HG03139 (cell line): Measurements from ENCODE around the gene MOSMO.
"Not testable (repeated sequence)": the region's sequence is repeated elsewhere in the genome, so short reads cannot be mapped to it uniquely, and the experiment has no call there.

Experiments used
- ATAC-seq: cut with Tn5 transposase; IDR thresholded peaks from one replicate; pipeline ENCODE4 v1.9.1; 2021; ENCODE audit not compliant: unreplicated experiment

MOSMO gene

GRCh38 chr16:22002047-22002446 lies 5.9 kb upstream of the MOSMO start:
- ATAC-seq = not testable (repeated sequence)

- ATAC-seq = no peak
These were observed 4.7 kb upstream of the MOSMO start for GRCh38 chr16:22003195-22003594.

DNA sequence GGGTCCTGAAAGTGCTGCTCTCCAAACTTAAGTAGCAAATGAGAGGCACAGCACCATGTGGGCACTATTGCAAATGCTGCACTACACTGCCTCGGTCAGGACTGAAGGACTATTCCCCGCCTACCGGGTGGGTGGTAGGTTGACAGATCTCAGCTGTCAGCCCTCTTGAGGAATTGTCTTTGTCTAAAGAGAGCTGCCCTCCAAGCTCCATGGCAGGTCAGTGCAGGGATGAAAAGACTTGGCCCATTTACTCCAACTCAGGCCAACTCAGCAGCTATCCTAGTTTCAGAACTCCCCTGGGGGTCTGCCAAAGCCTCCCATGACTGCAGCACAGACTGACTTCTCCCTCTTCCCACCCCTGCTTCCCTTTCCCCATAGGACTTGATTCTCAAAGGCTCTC lies 3.6 kb upstream of the MOSMO start:
- no peak for ATAC-seq

GRCh38 chr16:22005746-22006145 lies 2.2 kb upstream of the MOSMO start:
- ATAC-seq = no peak

DNA sequence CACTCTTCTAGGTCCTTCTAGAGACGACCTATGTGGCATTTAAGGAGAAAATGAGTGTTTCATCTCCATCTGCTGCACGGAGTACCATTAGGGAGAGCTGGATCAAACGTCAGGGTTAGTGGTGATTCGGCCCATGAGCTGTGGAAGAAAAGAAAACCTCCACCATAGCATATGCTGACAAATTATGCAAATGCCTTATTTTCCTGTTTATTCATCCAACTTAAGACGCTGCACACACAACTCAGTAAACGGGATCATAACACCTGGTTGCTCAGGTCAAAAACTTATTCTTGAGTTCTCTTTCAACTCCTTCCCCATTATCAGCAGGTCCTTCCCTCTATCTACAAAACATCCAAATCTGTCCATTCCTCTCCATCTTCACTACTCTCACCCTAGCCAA lies 1.3 kb upstream of the MOSMO start:
- ATAC-seq = no peak

DNA sequence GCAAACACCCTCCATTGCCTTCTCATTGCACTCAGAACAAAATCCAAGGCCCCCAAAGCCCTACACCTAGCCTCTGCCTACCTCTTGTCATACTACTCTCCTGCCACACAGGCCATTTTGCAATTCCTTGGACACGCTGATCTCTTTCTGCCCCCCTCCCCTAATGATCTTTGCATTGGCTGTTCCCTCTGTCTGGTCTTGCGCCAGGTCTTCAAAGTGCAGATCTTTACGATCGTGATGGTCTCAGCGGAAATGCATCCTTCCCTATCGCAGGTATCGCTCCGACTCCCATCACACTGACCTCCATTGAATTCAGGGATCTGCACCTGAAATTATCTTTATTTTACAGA lies 777 bp upstream of the MOSMO start:
- ATAC-seq = no peak

GRCh38 chr16:22008215-22009059 lies 526 bp downstream of the MOSMO start:
- no peak for ATAC-seq

DNA sequence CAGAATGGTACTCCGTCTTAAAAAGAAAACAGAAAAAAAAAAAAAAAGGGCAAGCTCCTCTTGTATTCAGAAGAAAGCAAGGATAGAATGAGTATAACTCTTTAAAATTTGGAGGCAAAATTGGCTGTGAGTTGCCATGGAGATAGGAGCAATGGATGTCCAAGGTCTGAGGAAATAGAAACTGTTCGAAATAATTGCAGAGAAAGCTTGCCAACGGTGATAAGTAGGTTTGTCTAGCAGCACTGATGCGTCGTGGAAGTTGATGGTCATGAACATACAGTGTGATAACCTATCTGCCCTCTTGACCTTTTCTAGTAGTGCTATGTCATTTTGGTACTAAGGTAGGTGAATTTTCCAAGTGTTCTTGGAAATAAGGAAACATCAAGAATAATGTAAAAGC lies 3.0 kb downstream of the MOSMO start:
- ATAC-seq = no peak

DNA sequence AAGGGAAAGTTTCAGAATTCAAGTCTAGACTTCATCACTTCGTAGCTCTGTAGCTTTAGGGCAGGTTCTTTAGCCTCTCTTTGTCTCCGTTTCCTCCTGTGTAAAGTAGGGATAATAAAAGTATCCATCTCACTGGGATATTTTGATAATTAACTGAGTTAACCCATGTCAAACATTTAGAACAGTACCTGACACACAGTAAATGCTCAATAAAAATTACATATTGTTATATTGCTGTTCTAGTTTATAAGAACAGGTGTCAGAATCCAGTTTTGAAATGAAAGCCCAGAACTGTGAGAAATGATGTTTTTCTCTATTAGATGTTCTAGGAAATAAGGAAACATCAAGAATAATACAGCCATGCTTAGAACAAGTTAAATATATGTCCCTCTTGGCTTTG lies 4.3 kb downstream of the MOSMO start:
- no peak for ATAC-seq

DNA sequence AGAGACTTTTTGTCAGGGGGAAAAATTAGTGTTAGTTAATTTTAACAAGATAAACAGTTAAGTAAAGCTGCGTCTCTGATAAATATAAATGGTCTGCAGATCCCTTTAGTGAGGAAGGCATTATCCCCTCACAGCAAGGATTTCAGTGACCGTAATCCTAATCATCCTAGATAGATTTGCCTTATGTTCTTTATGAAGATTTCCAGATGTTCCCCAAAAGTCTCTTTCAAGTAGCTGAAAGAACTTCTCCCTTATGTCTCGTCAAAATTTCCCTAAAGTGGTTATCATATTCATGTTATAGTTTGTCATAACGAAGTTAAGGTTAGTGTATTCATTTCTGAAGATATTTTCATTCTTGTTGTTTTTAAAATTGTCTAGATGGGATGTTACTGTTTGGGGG lies 5.6 kb downstream of the MOSMO start:
- no peak for ATAC-seq

GRCh38 chr16:22014271-22014873 lies 6.5 kb downstream of the MOSMO start:
- ATAC-seq = no peak

DNA sequence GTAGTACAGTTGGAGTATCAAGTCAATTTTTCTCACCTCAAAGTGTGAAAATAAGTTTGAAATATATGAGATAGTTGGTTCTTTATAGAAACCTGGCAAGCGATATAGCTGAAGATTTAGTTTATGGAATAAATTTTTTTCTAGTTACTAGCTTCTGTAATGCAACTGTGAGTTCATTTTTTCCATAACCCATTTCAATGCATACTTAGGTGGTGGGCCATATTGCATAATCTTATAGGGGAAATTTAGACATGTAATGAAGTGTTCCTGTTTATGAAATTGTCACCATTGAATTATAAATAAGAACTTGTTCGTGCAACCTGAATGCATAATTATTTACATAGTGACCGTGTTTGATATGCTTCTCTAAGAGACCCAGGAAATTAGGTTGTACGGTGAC lies 9.0 kb downstream of the MOSMO start:
- ATAC-seq = no peak

- ATAC-seq = no peak
These were observed 10.6 kb downstream of the MOSMO start for GRCh38 chr16:22018559-22018958.

DNA sequence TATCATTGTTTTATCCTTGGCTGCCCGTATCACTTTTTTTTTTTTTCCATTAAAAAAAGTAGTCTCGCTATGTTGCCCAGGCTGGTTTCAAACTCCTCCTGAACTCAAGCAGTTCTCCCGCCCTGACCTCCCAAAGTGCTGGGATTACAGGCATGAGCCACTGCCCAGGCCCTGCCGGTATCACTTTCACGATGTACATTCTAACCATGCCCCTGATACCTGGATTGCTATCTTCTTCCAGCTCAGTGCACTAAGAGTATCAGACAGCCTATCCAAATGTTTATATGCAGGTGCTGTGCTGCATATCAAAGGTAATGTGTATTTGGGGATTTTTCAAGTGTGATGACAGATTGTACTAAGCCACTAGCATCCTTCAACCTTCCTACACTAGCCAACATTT lies 14.2 kb downstream of the MOSMO start:
- ATAC-seq = no peak

- ATAC-seq = no peak
These were observed 15.6 kb downstream of the MOSMO start for GRCh38 chr16:22023505-22023904.

GRCh38 chr16:22024785-22025184 lies 16.9 kb downstream of the MOSMO start:
- ATAC-seq = not testable (repeated sequence)

DNA sequence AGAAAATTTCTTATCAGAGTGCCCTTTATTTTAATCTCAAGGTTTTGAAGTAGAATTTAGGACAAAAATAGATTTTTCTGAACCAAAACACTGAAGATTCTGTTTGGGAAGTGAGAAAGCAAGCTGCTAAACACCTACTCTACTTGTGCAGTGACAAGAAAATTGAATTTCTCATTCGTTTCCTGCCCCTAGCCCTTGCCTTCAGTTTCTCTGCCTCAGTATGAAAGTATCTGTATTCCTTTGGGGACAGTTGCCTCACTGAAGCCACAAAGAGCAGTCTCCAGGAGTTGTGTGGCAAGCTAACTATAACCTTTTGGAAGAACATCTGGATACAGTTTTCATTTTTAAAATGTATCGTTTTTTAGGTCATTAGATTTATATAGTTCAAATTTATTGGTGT lies 19.7 kb downstream of the MOSMO start:
- no peak for ATAC-seq

DNA sequence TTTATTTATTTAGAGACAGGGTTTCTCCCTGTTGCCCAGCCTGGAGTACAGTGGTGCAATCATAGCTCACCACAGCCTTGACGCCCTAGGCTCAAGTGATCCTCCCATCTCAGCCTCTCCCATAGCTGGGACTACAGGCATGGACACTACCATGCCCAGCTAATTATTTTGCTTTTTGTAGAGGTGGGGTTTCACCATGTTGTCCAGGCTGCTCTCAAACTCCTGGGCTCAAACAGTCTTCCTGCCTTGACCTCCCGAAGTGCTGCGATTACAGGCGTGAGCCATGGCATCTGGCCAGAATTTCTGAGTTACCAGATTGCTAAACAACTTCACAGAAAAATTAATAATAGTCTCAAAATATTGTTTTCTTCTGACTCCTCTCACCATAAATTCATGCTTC lies 21.7 kb downstream of the MOSMO start:
- ATAC-seq = no peak

DNA sequence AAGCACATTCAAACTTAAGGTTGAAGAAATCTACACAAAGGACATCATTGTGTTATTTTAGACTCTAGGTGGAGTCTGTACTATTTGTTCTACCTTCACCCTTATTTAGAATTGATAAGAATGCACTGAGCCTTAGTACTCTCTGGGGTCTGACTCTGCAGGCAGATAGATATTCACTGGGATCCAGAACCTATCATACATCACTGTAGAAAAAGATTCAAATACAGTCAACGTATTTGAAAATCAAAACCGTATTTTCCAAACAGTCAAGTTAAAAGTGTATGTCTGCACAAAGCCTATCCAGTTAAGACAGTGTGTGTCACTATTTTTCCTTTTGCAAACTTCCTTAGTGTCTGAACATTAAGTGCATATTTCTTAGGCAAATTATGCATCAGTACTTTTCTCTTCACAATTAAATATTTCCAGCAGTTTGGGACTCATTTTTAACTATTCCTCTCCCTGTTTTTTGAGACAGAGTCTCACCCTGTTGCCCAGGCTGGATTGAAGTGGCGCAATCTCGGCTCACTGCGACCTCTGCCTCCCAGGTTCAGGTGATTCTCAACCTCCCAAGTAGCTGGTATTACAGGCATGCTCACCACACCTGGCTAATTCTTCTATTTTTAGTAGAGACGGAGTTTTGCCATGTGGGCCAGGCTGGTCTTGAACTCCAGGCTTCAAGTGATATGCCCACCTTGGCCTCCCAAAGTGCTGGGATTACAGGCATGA lies 22.3 kb downstream of the MOSMO start:
- ATAC-seq = no peak

GRCh38 chr16:22031483-22032083 lies 23.7 kb downstream of the MOSMO start:
- no peak for ATAC-seq

- no peak for ATAC-seq
These were observed 26.6 kb downstream of the MOSMO start for GRCh38 chr16:22034503-22034902.

DNA sequence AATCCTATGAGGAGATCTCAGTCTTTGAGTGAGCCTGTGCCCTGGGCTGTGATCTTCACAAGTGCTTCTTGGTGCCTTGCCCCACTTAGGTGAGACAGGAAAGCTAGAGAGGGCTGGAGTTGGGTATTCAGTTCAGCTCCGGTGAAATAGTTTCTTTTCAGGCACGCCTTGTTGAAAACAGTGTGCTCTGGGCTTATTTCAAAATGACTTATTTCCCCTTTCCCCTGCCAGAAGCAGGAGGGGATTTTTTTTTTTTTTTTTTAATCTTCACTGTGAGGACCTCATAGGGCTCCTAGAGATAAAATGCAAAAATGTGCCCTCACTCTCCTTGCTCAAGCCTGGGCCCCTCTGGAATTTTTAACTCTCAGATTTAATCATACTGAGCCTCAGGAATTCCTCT lies 27.2 kb downstream of the MOSMO start:
- ATAC-seq = no peak
